Activated CD4-positive, alpha-beta T cell treated with anti-CD3 and anti-CD28 coated beads, Interleukin-2, amount 10 ng/mL, durations not matched to agents 7 days and 5 days (primary cell): ENCODE measurements around the gene PPEF1. TPM values are rescaled to one million over a fixed set of nuclear protein-coding genes. Genes with fewer than 3 reads are reported as not detected.

Experiments
- total RNA-seq, 2 experiments: library from RNA; stranded (reverse); gene quantifications; one replicate each; pipeline ENCODE4 v1.2.3, GENCODE V29; 2021

Gene PPEF1
- total RNA-seq, 2 experiments from 2014 or later: not detected

Other genes with a start within 250 kb of the PPEF1 start
- gene RS1, start 35.5 kb upstream of the PPEF1 start, total RNA-seq: not detected